Measurements from ENCODE around the gene C10orf62.

DNA sequence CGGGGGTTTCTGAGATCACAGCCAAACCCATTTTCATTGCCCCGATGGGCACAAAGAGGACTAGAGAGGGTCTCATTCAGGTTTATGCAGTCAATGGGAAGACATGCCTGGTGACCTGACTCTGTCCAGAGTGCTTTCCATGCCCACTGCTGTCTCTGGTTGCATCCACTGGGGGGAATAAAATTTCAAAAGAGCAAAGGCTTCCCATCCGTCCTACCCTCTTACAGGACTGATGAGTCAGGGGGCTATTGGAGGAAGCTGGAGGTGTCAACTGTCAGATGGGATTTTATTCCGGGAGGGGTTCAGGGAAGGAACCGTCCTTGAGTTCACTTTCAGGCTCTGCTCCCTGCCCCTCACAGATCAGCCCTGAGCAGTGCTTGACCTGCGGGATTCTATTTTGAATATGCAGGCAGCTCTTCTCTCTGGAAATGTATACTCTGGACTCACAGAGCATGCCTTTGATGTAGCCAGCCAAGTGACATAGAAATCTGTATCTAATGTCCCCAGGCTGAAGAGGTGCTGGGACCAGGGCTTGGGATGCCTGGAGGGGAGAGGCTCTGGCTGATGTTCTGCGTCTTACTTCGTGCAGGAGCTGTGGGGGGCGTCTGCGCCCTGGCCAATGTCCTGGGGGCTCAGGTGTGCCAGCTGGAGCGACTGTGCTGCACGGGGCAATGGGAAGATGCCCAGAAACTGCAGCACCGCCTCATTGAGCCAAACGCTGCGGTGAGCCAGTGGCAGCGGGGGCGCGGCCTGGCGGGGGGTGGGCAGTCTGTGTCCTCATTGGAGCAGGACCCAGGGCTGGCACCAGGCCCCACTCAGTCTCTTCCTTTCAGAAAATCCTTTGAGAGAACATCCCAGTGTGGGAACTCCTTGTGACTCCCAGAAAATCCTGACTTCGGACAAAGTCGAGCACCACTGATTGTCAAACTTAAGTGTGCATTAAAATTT lies 12.0 kb downstream of the C10orf62 start:
- TF ChIP-seq, protein P1, sequence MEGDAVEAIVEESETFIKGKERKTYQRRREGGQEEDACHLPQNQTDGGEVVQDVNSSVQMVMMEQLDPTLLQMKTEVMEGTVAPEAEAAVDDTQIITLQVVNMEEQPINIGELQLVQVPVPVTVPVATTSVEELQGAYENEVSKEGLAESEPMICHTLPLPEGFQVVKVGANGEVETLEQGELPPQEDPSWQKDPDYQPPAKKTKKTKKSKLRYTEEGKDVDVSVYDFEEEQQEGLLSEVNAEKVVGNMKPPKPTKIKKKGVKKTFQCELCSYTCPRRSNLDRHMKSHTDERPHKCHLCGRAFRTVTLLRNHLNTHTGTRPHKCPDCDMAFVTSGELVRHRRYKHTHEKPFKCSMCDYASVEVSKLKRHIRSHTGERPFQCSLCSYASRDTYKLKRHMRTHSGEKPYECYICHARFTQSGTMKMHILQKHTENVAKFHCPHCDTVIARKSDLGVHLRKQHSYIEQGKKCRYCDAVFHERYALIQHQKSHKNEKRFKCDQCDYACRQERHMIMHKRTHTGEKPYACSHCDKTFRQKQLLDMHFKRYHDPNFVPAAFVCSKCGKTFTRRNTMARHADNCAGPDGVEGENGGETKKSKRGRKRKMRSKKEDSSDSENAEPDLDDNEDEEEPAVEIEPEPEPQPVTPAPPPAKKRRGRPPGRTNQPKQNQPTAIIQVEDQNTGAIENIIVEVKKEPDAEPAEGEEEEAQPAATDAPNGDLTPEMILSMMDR (IDR thresholded peaks at IDR 0.05): no peak
- TF ChIP-seq POLR2A (IDR thresholded peaks at IDR 0.05): no peak

Measured in lower leg skin (tissue), 3 donors.